Keratinocyte (primary cell): ENCODE data around the gene SCART1.
"Not testable (repeated sequence)": the region's sequence is repeated elsewhere in the genome, so short reads cannot be mapped to it uniquely, and the experiment has no call there.

ENCODE experiments used
- EZH2 ChIP-seq: IDR thresholded peaks from one replicate; pipeline ENCODE4 v1.6.1; 2012; ENCODE audit warnings: inconsistent platforms, mild to moderate bottlenecking, low read length, moderate library complexity
- TF ChIP-seq, protein P1 (sequence below), 3 experiments: IDR thresholded peaks in 1 of 3; conservative IDR thresholded peaks in 1 of 3; optimal IDR thresholded peaks in 1 of 3; 2 replicates in 2 of 3; 3 replicates in 1 of 3; pipeline versions ENCODE3 to v1.5.1; 2011; ENCODE audit warnings: low read length in 3 of 3, mild to moderate bottlenecking in 3 of 3, moderate library complexity in 2 of 3, control low read depth in 1 of 3, inconsistent platforms in 1 of 3; ENCODE audit not compliant: insufficient read depth in 2 of 3; ENCODE audit errors: extremely low read depth in 1 of 3

DNA sequence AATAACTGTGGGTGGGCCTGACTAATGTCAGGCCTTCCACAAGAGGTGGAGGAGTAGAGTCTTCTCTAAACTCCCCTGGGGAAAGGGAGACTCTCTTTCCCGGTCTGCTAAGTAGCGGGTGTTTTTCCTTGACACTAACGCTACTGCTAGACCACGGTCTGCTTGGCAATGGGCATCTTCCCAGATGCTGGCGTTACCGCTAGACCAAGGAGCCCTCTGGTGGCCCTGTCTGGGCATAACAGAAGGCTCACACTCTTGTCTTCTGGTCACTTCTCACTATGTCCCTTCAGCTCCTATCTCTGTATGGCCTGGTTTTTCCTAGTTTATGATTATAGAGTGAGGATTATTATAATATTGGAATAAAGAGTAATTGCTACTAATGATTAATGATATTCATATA is 43.6 kb downstream of the SCART1 start:
- TF ChIP-seq, protein P1, sequence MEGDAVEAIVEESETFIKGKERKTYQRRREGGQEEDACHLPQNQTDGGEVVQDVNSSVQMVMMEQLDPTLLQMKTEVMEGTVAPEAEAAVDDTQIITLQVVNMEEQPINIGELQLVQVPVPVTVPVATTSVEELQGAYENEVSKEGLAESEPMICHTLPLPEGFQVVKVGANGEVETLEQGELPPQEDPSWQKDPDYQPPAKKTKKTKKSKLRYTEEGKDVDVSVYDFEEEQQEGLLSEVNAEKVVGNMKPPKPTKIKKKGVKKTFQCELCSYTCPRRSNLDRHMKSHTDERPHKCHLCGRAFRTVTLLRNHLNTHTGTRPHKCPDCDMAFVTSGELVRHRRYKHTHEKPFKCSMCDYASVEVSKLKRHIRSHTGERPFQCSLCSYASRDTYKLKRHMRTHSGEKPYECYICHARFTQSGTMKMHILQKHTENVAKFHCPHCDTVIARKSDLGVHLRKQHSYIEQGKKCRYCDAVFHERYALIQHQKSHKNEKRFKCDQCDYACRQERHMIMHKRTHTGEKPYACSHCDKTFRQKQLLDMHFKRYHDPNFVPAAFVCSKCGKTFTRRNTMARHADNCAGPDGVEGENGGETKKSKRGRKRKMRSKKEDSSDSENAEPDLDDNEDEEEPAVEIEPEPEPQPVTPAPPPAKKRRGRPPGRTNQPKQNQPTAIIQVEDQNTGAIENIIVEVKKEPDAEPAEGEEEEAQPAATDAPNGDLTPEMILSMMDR (optimal IDR thresholded peaks at IDR 0.05 in 1 of 3, IDR thresholded peaks at IDR 0.05 in 1 of 3, conservative IDR thresholded peaks at IDR 0.05 in 1 of 3; ENCODE audit: extremely low read depth in 1 of 3, insufficient read depth in 2 of 3, low read length in 3 of 3), result peak in 1 of 3 experiments; percentile 36
- TF ChIP-seq EZH2, result not testable (repeated sequence)
